ENCODE data around the gene DSCAM. TPM values are rescaled to one million over a fixed set of nuclear protein-coding genes. Genes with fewer than 3 reads are reported as not detected.
A peak's percentile ranks its signal among the peaks of the same experiment; 100 is the strongest.

Gene DSCAM
- total RNA-seq, 6 experiments from 2014 or later = 1.0 to 1.3 (median 1.1) TPM

DNA sequence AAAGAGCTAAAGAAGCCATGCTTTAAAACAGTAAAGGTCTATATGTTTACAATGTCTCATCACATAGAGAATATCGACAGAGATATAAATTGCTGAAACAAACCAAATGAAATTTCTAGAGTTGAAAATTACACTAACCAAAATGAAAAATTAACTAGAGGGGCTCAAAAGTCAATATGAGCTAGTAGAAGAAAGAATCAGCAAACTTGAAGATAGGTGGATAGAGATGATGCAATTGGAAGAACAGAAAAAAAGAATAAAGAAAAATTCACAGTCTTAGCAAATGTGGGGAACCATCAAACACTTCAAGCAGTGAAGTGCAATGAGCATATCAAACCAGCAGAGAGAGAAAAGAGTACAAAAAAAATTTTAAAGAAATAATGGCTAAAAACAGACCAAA lies 24.1 kb upstream of the DSCAM start:
- H3K4me1 Mint-ChIP-seq (ENCODE audit: low read depth) = no peaks in the 10 kb centered on the region
- H3K27ac Mint-ChIP-seq = no peak overlapping the region
- no peak overlapping the region for H3K4me3 Mint-ChIP-seq
- peaks cover 18% of the 10 kb centered on the region for H3K9me3 Mint-ChIP-seq
- H3K27me3 Mint-ChIP-seq (ENCODE audit: insufficient read depth) = peaks cover 9% of the 10 kb centered on the region
- H3K36me3 Mint-ChIP-seq (ENCODE audit: low read depth) = no peaks in the 10 kb centered on the region
- TF ChIP-seq CTCF (IDR thresholded peaks at IDR 0.05) = no peak
- DNase-seq = no peak

DNA sequence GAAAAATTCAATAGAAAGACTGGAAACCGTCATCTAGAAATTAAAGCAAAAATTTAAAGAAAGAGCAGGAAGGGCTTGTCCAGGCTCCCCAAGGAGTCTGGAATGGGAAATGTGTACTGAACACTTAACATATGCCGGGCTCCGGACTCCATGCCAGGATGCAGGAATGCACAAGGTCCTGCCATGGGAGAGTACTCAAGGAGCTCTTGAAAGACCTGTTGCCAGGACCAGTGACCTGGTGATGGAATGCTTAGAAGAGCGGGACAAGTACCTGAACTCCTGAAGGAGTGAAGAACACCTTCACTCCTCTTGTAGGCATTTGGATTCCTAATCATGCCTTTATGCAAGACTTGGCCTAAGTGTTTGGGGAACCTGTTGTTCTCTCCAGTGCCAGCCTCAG lies 16.9 kb upstream of the DSCAM start:
- Mint-ChIP-seq H3K27me3 (ENCODE audit: insufficient read depth) (peaks cover 2% of the 10 kb centered on the region), H3K27ac (no peak overlapping the region), H3K36me3 (ENCODE audit: low read depth) (no peaks in the 10 kb centered on the region), H3K4me3 (no peak overlapping the region), H3K4me1 (ENCODE audit: low read depth) (no peaks in the 10 kb centered on the region), H3K9me3 (peaks cover 18% of the 10 kb centered on the region)
- no peak for DNase-seq
- TF ChIP-seq CTCF (IDR thresholded peaks at IDR 0.05) = no peak

GRCh38 chr21:40858517-40858916 lies 11.6 kb upstream of the DSCAM start:
- no peak overlapping the region for H3K27ac Mint-ChIP-seq
- no peak for DNase-seq
- H3K27me3 Mint-ChIP-seq (ENCODE audit: insufficient read depth) = peaks cover 4% of the 10 kb centered on the region
- H3K36me3 Mint-ChIP-seq (ENCODE audit: low read depth) = no peaks in the 10 kb centered on the region
- no peak for TF ChIP-seq CTCF (IDR thresholded peaks at IDR 0.05)
- H3K9me3 Mint-ChIP-seq = peaks cover 20% of the 10 kb centered on the region
- no peaks in the 10 kb centered on the region for H3K4me1 Mint-ChIP-seq (ENCODE audit: low read depth)
- no peak overlapping the region for H3K4me3 Mint-ChIP-seq

DNA sequence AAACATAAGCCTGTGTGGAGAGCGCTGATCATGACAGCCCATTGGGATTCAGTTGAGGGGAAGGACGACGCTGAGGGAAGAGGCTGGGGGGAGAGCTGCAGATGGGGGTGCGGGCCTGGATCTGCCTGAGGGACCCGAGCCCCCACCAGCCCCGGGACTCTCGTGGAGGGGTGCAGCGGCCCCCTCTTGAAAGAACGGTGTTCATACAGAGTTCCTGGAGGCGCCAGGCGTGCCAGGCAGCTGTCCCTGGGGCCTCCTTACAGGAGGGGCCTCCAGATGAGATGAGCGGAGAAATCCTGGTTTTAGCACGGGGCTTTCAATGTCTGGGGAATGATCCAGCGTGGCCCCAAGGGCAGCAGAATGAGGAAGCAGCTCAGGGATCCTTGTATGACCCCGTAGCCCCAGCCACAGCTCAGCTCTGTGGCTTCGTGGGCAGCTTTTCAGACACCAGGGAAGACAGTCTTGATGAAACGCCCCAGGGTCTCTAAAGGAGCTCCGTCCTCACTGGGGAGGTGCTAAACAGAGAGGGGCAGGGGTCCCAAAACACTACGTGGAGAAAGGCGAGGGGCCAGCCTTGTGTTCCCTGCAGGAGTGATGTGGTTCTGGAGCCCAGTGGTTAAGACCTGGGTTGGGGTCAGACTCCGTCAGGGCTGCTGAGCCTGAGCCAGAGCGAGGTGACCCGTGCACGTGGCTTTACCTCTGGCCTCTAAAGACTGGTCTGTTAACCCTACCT lies 7.2 kb upstream of the DSCAM start:
- Mint-ChIP-seq H3K4me1 (ENCODE audit: low read depth) (no peaks in the 10 kb centered on the region), H3K27ac (no peak overlapping the region), H3K27me3 (ENCODE audit: insufficient read depth) (peaks cover 4% of the 10 kb centered on the region), H3K9me3 (peaks cover 5% of the 10 kb centered on the region; the same call in 1 of the 2 replicates), H3K4me3 (no peak overlapping the region), H3K36me3 (ENCODE audit: low read depth) (no peaks in the 10 kb centered on the region)
- no peak for DNase-seq
- TF ChIP-seq CTCF (IDR thresholded peaks at IDR 0.05) = no peak

GRCh38 chr21:40852563-40852962 lies 5.6 kb upstream of the DSCAM start:
- Mint-ChIP-seq H3K27ac (no peak overlapping the region), H3K9me3 (peaks cover 4% of the 10 kb centered on the region), H3K27me3 (ENCODE audit: insufficient read depth) (peaks cover 4% of the 10 kb centered on the region), H3K4me3 (no peak overlapping the region), H3K36me3 (ENCODE audit: low read depth) (no peaks in the 10 kb centered on the region), H3K4me1 (ENCODE audit: low read depth) (peaks cover 4% of the 10 kb centered on the region)
- peak; percentile 20 for TF ChIP-seq CTCF (IDR thresholded peaks at IDR 0.05)
- no peak for DNase-seq

Measured in HFFc6 (cell line).